Panc1 (cell line): Measurements from ENCODE around the gene TBRG4.

Source experiments
- CTCF ChIP-seq: fragments of 450-650 bp; IDR thresholded peaks from 2 replicates; pipeline ENCODE4 v1.5.1; 2017; ENCODE audit warnings: mild to moderate bottlenecking
- POLR2AphosphoS5 ChIP-seq: IDR thresholded peaks from 2 replicates; pipeline ENCODE4 v1.6.1; 2012; ENCODE audit warnings: mild to moderate bottlenecking, low read depth, low read length, moderate library complexity

GRCh38 chr7:45073786-45074527 is 37.5 kb downstream of the TBRG4 start:
- TF ChIP-seq CTCF (no peak), POLR2AphosphoS5 (no peak)
